Nephron (organoid): Measurements from ENCODE around the gene STEAP1B.

Experiments used
- H3K27ac Mint-ChIP-seq, 3 experiments: 2 replicates each; pipeline ENCODE4 v1.8.0; 2020; ENCODE audit warnings: mixed read lengths in 3 of 3, mild to moderate bottlenecking in 2 of 3, moderate library complexity in 1 of 3
- H3K27me3 Mint-ChIP-seq: 2 replicates; pipeline ENCODE4 v1.8.0; 2021; ENCODE audit warnings: low read depth, mild to moderate bottlenecking, moderate library complexity, mixed read lengths
- H3K36me3 Mint-ChIP-seq: 2 replicates; pipeline ENCODE4 v1.8.0; 2020; ENCODE audit warnings: low read depth, mixed read lengths
- H3K4me1 Mint-ChIP-seq: 2 replicates; pipeline ENCODE4 v1.8.0; 2020; ENCODE audit warnings: mixed read lengths
- H3K4me3 Mint-ChIP-seq, 3 experiments: 2 replicates each; pipeline ENCODE4 v1.8.0; 2020; ENCODE audit warnings: mild to moderate bottlenecking in 3 of 3, mixed read lengths in 3 of 3, moderate library complexity in 2 of 3
- H3K9me3 Mint-ChIP-seq: 2 replicates; pipeline ENCODE4 v1.8.0; 2020; ENCODE audit warnings: mixed read lengths
- CTCF ChIP-seq, 3 experiments: fragments of 200-600 bp; sonication (generic); IDR thresholded peaks; one replicate each; pipeline ENCODE4 v1.5.0; 2021; ENCODE audit warnings: antibody characterized with exemption in 3 of 3; ENCODE audit not compliant: unreplicated experiment in 3 of 3

STEAP1B gene

GRCh38 chr7:22400936-22401553, 98.9 kb downstream of the STEAP1B start:
- no peak for TF ChIP-seq CTCF (IDR thresholded peaks at IDR 0.05; ENCODE audit: unreplicated experiment in 3 of 3)
- H3K4me3 Mint-ChIP-seq, result no peak overlapping the region
- peaks cover 6% of the 10 kb centered on the region for H3K4me1 Mint-ChIP-seq

GRCh38 chr7:22400150-22400814, 99.7 kb downstream of the STEAP1B start:
- Mint-ChIP-seq H3K4me3 (no peak overlapping the region), H3K27me3 (peaks cover 13% of the 10 kb centered on the region), H3K9me3 (no peaks in the 10 kb centered on the region), H3K36me3 (no peaks in the 10 kb centered on the region), H3K27ac (no peak overlapping the region), H3K4me1 (peaks cover 6% of the 10 kb centered on the region)
- TF ChIP-seq CTCF (IDR thresholded peaks at IDR 0.05; ENCODE audit: unreplicated experiment in 3 of 3), result no peak

More at GRCh38 chr7:22400936-22401553, 98.9 kb downstream of the STEAP1B start:
- Mint-ChIP-seq H3K27me3 (peaks cover 10% of the 10 kb centered on the region), H3K27ac (no peak overlapping the region), H3K36me3 (no peaks in the 10 kb centered on the region), H3K9me3 (no peaks in the 10 kb centered on the region)

GRCh38 chr7:22399546-22399945, 100.4 kb downstream of the STEAP1B start:
- no peaks in the 10 kb centered on the region for H3K36me3 Mint-ChIP-seq
- H3K27me3 Mint-ChIP-seq, result peaks cover 13% of the 10 kb centered on the region
- H3K27ac Mint-ChIP-seq, result no peak overlapping the region
- no peak overlapping the region for H3K4me3 Mint-ChIP-seq
- peaks cover 6% of the 10 kb centered on the region for H3K4me1 Mint-ChIP-seq
- TF ChIP-seq CTCF (IDR thresholded peaks at IDR 0.05; ENCODE audit: unreplicated experiment in 3 of 3), result no peak
- H3K9me3 Mint-ChIP-seq, result no peaks in the 10 kb centered on the region

GRCh38 chr7:22399091-22399490, 100.9 kb downstream of the STEAP1B start:
- Mint-ChIP-seq H3K4me1 (peaks cover 6% of the 10 kb centered on the region), H3K27ac (no peak overlapping the region), H3K27me3 (peaks cover 13% of the 10 kb centered on the region), H3K4me3 (no peak overlapping the region), H3K36me3 (no peaks in the 10 kb centered on the region), H3K9me3 (no peaks in the 10 kb centered on the region)
- no peak for TF ChIP-seq CTCF (IDR thresholded peaks at IDR 0.05; ENCODE audit: unreplicated experiment in 3 of 3)

- no peak overlapping the region for H3K27ac Mint-ChIP-seq
- peaks cover 18% of the 10 kb centered on the region for H3K27me3 Mint-ChIP-seq
- no peaks in the 10 kb centered on the region for H3K36me3 Mint-ChIP-seq
- no peak for TF ChIP-seq CTCF (IDR thresholded peaks at IDR 0.05; ENCODE audit: unreplicated experiment in 3 of 3)
- H3K4me1 Mint-ChIP-seq, result peaks cover 6% of the 10 kb centered on the region
- no peaks in the 10 kb centered on the region for H3K9me3 Mint-ChIP-seq
- no peak overlapping the region for H3K4me3 Mint-ChIP-seq
Measured at GRCh38 chr7:22397981-22398380, 102.0 kb downstream of the STEAP1B start.

- H3K4me1 Mint-ChIP-seq, result peaks cover 6% of the 10 kb centered on the region
- H3K9me3 Mint-ChIP-seq, result no peaks in the 10 kb centered on the region
Measured at GRCh38 chr7:22395222-22395621, 104.8 kb downstream of the STEAP1B start.

More at GRCh38 chr7:22395222-22395621, 104.8 kb downstream of the STEAP1B start:
- Mint-ChIP-seq H3K4me3 (no peak overlapping the region), H3K27ac (no peak overlapping the region), H3K27me3 (peaks cover 18% of the 10 kb centered on the region), H3K36me3 (no peaks in the 10 kb centered on the region)
- TF ChIP-seq CTCF (IDR thresholded peaks at IDR 0.05; ENCODE audit: unreplicated experiment in 3 of 3), result no peak
